Hypothalamus (tissue), 51 donors: ENCODE measurements around the gene EPG5.
"Not testable (repeated sequence)": the region's sequence is repeated elsewhere in the genome, so short reads cannot be mapped to it uniquely, and the experiment has no call there.

Experiments
- DNase-seq, 51 donors: peaks; one replicate each; lab custom pipeline; 2025; lab: John Stamatoyannopoulos, UW

Gene EPG5

DNA sequence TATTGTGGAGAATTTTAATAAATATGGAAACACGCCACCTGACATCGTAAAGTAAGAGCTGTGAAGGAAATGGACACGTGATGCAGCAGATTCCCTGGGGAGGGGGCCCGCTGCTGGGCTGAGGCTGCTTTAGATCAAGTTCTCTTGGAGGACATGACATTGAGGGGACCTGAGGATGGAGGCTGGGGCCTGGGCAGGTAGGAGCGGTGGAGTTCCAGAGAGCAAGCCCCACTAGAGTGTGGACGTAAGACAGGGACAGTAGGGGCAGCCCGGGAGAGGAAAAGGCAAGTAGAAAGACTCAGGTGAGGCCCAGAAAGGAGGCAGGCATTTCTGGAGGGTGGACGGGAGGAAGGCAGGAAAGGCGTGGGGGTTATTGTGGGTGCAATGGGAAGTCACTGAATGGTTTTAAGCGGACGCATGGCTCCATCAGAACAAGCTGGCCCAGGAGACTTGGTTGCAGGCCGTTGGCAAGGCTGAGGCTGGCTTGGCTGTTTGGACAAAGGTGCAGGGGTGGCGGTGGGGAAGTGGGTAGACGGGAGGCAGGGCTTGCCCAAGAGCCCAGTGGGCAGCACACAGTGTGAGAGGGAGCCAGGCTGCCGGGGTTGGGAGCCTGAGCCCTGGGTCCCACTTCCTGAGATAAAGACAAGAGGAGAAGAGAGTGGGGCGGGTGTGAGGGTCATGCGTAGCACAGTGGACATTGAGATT is 125.9 kb downstream of the EPG5 start:
- no peak for DNase-seq

- no peak for DNase-seq
Measured at GRCh38 chr18:45839414-45840395, 127.4 kb downstream of the EPG5 start.

DNA sequence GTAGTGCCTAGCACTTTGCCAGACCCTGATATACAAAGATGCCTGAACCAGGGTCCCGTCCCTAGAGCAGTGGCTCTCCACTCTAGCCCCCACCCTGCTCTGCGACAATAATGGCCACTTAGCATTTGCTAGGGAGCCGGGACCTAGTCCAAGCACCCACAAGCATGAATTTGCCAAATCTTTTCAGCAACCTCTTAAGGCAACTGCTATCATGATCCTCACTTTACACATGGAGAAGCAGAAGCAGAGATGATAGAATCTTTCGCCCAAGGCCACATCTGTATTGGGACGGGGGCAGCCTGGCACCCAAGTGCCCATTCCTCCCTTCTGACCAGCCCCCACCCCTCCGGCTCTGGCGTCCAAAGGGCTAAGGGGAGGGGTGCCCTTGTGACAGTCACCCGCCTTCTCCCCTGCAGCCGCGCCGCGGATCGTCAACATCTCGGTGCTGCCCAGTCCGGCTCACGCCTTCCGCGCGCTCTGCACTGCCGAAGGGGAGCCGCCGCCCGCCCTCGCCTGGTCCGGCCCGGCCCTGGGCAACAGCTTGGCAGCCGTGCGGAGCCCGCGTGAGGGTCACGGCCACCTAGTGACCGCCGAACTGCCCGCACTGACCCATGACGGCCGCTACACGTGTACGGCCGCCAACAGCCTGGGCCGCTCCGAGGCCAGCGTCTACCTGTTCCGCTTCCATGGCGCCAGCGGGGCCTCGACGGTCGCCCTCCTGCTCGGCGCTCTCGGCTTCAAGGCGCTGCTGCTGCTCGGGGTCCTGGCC is 128.6 kb downstream of the EPG5 start:
- DNase-seq = peak in 2 of 51 donors; percentile 14 to 27

DNA sequence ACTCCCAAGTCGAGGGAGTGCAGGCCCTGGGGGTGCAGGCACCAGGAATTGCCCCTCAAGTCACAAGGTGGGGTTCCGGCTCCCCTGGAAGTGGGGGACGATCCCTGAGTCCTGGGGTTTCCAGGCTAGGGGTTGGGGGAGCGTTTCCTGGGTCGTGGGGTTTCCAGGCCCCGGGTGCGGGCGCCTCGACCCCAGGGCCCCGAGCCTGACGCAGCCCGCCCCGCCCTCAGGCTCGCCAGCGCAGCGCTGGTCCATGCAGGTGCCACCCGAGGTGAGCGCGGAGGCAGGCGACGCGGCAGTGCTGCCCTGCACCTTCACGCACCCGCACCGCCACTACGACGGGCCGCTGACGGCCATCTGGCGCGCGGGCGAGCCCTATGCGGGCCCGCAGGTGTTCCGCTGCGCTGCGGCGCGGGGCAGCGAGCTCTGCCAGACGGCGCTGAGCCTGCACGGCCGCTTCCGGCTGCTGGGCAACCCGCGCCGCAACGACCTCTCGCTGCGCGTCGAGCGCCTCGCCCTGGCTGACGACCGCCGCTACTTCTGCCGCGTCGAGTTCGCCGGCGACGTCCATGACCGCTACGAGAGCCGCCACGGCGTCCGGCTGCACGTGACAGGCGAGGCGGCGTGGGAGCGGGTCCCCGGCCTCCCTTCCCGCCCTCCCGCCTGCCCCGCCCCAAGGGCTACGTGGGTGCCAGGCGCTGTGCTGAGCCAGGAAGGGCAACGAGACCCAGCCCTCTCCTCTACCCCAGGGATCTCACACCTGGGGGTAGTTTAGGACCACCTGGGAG is 129.7 kb downstream of the EPG5 start:
- DNase-seq = peak in 2 of 51 donors; percentile 12

GRCh38 chr18:45836242-45837205 is 130.6 kb downstream of the EPG5 start:
- no peak for DNase-seq

DNA sequence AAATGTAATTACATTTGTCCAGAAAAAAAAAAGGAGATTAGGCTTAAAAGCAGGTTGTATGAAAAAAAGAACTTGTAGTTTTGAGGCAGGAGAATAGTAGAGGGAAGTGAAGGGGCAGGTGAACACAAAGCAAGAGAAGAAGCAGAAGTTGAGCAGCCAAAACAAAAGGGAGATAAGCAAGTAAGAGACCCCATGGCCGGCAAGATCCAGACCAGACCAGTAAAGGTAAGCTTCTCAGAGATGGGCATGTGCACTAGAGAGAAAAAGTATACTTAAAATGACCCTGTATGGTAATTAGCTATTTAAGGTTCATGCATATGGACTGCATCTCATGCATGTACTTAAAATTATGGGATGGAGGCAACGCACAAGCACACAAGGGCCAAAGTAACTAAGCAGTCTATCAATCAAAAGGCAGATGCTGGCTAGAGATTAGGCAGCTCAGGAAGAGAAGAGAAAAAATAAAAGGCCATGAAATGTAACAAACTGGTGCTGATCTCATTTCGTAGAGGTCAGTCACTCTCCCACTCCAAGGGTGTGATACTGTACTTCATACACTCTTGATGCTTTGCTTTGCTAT is 132.0 kb downstream of the EPG5 start:
- DNase-seq = no peak

- DNase-seq = no peak
Measured at GRCh38 chr18:45834306-45834705, 132.8 kb downstream of the EPG5 start.

- DNase-seq = no peak
Measured at GRCh38 chr18:45833846-45834245, 133.3 kb downstream of the EPG5 start.

GRCh38 chr18:45830917-45831316 is 136.2 kb downstream of the EPG5 start:
- DNase-seq = no peak

DNA sequence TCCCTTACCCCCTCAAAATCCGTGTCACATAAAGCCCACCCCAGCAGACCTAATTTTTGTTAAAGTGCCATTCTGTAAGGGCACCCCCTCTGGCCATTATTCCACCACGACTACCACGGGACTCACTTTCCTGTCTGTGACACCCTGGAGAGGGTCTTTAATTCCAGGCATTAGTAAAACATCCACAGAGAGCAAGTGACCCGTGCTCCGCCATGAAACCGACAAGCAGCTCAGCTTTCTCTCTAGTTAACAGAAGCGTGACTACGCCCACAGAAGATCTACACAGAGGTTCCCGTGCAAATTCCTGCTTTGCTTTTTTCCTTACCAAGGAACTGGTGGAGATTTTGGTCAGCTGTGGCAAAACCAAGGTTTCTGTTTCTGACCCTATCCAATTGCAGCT is 137.3 kb downstream of the EPG5 start:
- DNase-seq = no peak

DNA sequence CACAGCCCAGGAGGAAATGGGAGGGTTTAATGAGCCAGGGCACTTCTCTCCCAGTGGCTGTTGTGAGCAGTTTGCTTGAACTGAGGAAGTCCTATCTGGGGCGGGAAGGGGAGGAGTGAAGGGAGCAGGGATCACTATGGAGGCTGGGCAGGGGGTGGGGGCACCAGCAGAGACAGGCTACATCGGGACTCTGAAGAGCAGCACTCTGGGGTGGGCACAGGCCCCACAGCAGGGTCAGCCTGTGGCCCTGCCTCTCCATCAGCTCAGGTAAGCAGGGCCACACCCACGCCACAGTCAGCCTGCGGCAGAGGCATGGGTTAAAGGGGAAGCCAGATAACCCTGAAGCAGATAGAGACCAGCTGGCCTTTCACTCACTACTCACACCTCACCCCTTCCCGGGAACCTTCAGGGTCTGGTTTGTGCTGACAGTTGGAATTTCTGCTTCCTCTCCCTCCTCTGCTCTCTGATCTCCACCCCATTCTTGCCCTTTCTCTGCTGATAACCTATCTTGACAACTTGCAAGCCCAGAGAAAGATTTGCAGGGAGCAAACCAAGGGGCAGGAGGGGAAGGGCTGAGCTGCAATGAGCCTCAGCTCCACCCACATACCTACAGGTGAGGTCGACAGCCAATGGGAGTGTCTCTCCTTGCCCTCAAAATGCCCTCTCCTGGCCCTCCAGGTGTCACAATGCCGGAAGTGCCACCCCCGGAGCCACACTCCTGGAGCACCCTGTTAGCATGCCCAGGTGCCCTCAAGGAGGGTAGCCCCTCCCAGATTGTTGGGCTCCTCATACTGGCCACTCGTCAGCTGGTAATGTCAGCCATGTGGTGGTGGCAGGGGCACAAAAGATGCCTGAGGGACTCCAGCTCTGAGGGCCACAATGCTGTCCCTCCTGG is 138.0 kb downstream of the EPG5 start:
- no peak for DNase-seq

GRCh38 chr18:45826716-45827115 is 140.4 kb downstream of the EPG5 start:
- DNase-seq = not testable (repeated sequence)

DNA sequence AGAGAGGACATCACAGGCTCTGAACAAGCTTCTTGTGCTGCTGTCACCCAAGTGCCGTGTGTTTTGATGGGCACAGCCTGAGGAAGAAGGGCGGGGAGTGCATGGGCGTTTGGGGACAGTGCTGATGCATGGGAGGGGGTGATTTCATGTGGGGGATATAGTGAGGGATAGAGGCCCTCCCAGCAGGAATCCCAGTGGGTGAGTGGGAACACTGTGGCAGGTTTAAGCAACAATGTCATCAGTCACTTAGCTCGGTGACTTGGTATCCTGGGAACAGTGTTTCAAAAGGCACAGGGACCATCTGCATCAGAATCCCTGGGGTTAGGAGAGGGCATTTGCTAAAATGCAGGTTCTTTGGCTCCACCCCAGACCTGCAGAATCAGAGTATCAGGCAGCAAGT is 141.0 kb downstream of the EPG5 start:
- DNase-seq = no peak

DNA sequence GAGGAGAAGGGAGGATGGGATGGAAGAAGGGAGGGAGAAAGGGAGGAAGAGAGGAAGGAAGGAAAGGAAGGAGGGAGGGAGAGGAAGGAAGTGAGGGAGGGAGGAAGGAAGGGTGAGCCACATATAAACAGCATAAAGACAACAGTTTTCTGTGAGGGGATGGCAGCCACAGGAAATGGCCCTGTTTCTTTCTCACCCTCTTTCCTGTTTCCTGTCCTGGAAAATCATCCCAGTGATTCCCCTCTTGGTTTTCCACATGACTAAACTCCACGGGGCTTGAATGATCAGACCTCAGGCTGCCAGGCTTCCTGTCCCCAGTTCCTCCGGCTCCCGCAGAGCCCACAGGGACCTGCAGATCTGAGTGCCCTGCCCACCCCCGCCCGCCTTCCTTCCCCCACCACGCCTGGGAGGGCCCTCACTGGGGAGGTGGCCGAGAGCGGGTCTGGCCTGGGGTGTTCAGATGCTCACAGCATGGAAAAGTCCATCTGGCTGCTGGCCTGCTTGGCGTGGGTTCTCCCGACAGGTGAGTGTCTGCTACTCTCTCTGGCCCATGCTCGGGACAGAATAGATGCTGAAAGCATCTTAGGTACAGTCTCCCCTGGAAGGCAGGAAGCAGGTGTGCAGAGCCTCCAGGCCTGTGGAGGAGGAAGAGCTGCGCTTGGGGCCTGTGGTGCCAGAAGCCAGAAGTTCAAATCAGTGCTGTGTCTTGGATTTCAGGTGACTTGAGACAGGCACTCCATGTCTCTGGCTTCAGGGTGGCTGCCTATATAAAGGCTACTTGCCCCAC is 141.7 kb downstream of the EPG5 start, which contains the start of gene SIGLEC15:
TSS of gene SIGLEC15 (plus strand) at position 418 of the 787 bp plus-strand sequence. CDS start at position 472, 54 bp downstream.
- DNase-seq = no peak

DNA sequence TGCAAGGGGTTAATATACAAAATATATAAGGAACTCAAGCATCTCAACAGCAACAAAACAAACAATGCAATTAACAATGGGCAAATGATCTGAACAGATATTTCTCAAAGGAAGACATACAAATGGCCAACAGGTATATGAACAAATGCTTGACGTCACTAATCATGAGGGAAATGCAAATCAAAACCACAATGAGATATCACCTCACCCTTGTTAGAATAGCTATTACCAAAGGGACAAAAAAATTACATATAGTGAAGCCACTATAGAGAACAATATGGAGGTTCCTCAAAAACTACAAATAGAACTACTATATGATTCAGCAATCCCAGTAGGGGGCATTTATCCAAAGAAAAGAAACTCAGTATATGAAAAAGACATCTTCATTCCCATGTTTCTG is 145.4 kb downstream of the EPG5 start:
- DNase-seq = no peak

DNA sequence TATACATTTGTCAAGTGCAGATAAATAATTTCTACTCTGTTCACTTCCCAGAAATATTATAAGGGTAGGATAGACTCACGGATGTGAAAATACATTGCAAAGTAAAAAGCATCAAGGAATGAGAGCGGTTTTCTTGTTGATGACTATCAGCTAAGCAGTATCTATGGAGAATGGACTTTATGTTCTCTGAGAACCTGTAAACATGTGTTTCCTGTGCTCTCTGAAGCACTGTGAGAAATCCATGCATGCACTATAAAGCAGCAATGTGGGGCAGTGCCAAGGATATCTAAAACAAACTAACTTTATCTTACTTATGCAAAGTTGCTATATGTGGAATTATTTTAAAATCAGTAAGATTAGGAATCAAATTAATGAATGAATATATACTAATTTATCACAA is 146.1 kb downstream of the EPG5 start:
- no peak for DNase-seq
